DMS114 treated with DMSO at 0.1 percent for 48 hours (cell line): ENCODE data around the gene AGR2.
"Not testable (repeated sequence)": the region's sequence is repeated elsewhere in the genome, so short reads cannot be mapped to it uniquely, and the experiment has no call there.

Experiments
- DNase-seq: peaks from one replicate; lab custom pipeline; 2025; ENCODE audit not compliant: unreplicated experiment; lab: John Stamatoyannopoulos, UW

AGR2 gene

GRCh38 chr7:16774986-16775385, 29.8 kb downstream of the AGR2 start:
- no peak for DNase-seq

GRCh38 chr7:16774294-16774693, 30.5 kb downstream of the AGR2 start:
- no peak for DNase-seq

- no peak for DNase-seq
Observed at GRCh38 chr7:16773884-16774283, 30.9 kb downstream of the AGR2 start.

GRCh38 chr7:16773326-16773725, 31.5 kb downstream of the AGR2 start:
- no peak for DNase-seq

- no peak for DNase-seq
Observed at GRCh38 chr7:16770657-16771329, 34.0 kb downstream of the AGR2 start.

- not testable (repeated sequence) for DNase-seq
Observed at GRCh38 chr7:16769994-16770393, 34.8 kb downstream of the AGR2 start.

- DNase-seq, result no peak
Observed at GRCh38 chr7:16765436-16765859, 39.4 kb downstream of the AGR2 start.

GRCh38 chr7:16764942-16765341, 39.9 kb downstream of the AGR2 start:
- DNase-seq, result no peak

GRCh38 chr7:16762177-16762576, 42.6 kb downstream of the AGR2 start:
- no peak for DNase-seq

GRCh38 chr7:16759840-16760239, 45.0 kb downstream of the AGR2 start:
- no peak for DNase-seq

GRCh38 chr7:16758631-16759611, 45.9 kb downstream of the AGR2 start:
- DNase-seq, result no peak

- DNase-seq, result no peak
Observed at GRCh38 chr7:16758036-16758435, 46.8 kb downstream of the AGR2 start.

GRCh38 chr7:16755397-16755796, 49.4 kb downstream of the AGR2 start:
- DNase-seq, result no peak

GRCh38 chr7:16754856-16755317, 49.9 kb downstream of the AGR2 start:
- DNase-seq, result no peak

- no peak for DNase-seq
Observed at GRCh38 chr7:16753932-16754855, 50.6 kb downstream of the AGR2 start.

- DNase-seq, result peak; percentile 19
Observed at GRCh38 chr7:16753102-16753931, 51.5 kb downstream of the AGR2 start, which contains the start of gene TSPAN13. TSPAN13 (plus strand) TSS chr7:16753755; CDS start chr7:16753968, 213 bp downstream.

GRCh38 chr7:16747102-16747501, 57.7 kb downstream of the AGR2 start:
- no peak for DNase-seq

- no peak for DNase-seq
Observed at GRCh38 chr7:16745645-16746044, 59.2 kb downstream of the AGR2 start.

GRCh38 chr7:16744518-16745250, 60.1 kb downstream of the AGR2 start:
- DNase-seq, result no peak
